ENCODE measurements around the gene IQCK. TPM values are rescaled to one million over a fixed set of nuclear protein-coding genes. Genes with fewer than 3 reads are reported as not detected.
A peak's percentile ranks its signal among the peaks of the same experiment; 100 is the strongest.
"Not testable (repeated sequence)": the region's sequence is repeated elsewhere in the genome, so short reads cannot be mapped to it uniquely, and the experiment has no call there.

Gene IQCK
- total RNA-seq, 4 donors from 2014 or later = 23.1 to 62.7 (median 37.6) TPM

DNA sequence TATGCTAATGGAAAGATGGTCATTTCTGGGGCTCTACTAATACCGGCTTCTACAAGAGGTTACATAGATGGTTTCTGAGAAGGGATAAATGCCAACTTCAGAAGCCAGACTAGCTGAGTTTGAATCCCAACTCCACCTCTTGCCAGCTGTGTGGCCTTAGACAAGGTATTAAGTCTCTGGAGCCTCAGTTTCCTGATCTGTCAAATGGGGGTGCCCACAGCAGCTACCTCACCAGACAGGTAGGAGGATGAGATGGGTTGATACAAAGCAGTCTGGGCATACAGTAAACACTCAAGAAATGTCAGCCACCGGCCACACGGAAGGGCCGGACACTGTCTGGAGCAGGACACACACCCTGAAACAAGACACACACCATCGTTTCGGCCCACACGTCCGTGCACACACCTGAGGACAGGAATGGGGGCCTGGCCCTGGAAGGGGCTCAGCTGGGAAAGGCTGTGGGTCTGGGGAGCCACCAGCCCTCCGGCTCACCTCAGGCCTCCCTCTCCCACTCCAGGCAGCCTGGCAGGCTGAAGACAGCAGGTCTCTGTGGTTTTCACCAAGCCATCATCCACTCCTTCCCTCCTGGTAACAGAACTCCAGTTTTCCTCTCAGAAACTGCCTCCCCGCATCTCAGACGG lies 5.5 kb upstream of the IQCK start:
- H3K9me3 ChIP-seq = no peaks in the 10 kb centered on the region
- H3K36me3 ChIP-seq = peaks cover 0 to 70% (median 0%) of the 10 kb centered on the region in 3 donors
- TF ChIP-seq POLR2A (IDR thresholded peaks at IDR 0.05) (no peak), CTCF (IDR thresholded peaks at IDR 0.05) (no peak), EP300 (IDR thresholded peaks at IDR 0.05) (no peak)
- no peak overlapping the region for H3K27ac ChIP-seq
- DNase-seq (ENCODE audit: low spot score in 2 of 2) = no peak
- no peak overlapping the region for H3K4me3 ChIP-seq
- peaks cover 0 to 39% (median 14%) of the 10 kb centered on the region in 4 donors for H3K4me1 ChIP-seq
- no peaks in the 10 kb centered on the region for H3K27me3 ChIP-seq
- WGBS, 2 donors = 93 to 95% methylated on average over 11 of the region's 11 CpGs

GRCh38 chr16:19713697-19714096 lies 4.4 kb upstream of the IQCK start:
- DNase-seq (ENCODE audit: low spot score in 2 of 2) = no peak
- Histone ChIP-seq H3K9me3 (no peaks in the 10 kb centered on the region), H3K36me3 (peaks cover 0 to 58% (median 0%) of the 10 kb centered on the region in 3 donors), H3K27ac (no peak overlapping the region), H3K27me3 (no peaks in the 10 kb centered on the region), H3K4me3 (no peak overlapping the region), H3K4me1 (peaks cover 0 to 32% (median 14%) of the 10 kb centered on the region in 4 donors)
- WGBS, 2 donors = 83 to 86% methylated on average over 6 of the region's 6 CpGs
- TF ChIP-seq EP300 (IDR thresholded peaks at IDR 0.05) = no peak
- no peak for TF ChIP-seq POLR2A (IDR thresholded peaks at IDR 0.05)
- TF ChIP-seq CTCF (IDR thresholded peaks at IDR 0.05) = no peak

GRCh38 chr16:19715566-19715965 lies 2.5 kb upstream of the IQCK start:
- no peak for DNase-seq (ENCODE audit: low spot score in 2 of 2)
- peaks cover 0 to 40% (median 0%) of the 10 kb centered on the region in 3 donors for H3K36me3 ChIP-seq
- H3K4me3 ChIP-seq = no peak overlapping the region
- peak overlapping the region in 1 of 4 donors; percentile 88 for H3K27ac ChIP-seq
- H3K4me1 ChIP-seq = peaks cover 0 to 49% (median 22%) of the 10 kb centered on the region in 4 donors
- WGBS, 2 donors = 93 to 98% methylated on average over 5 of the region's 5 CpGs
- no peaks in the 10 kb centered on the region for H3K27me3 ChIP-seq
- H3K9me3 ChIP-seq = no peaks in the 10 kb centered on the region
- TF ChIP-seq POLR2A (IDR thresholded peaks at IDR 0.05) (no peak), EP300 (IDR thresholded peaks at IDR 0.05) (no peak), CTCF (IDR thresholded peaks at IDR 0.05) (no peak)

DNA sequence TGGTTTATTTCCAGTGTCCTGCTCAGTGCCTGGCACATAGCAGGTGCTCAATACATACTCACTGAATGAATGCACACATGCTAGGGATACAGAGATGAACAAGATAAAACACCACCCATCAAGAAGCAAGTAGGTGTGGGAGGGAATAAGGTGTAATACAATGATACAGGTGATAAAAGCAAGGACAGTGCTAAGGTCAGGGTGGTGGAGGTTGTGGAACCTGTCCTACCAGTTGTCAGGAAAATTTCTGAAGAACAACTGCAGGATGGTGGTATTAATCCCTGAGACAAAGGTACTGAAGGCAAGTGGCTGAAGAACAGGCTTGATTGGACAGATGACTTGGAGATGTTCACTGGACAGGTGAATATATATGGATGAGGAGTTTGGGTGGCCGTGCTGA lies 1.9 kb upstream of the IQCK start:
- no peak for DNase-seq (ENCODE audit: low spot score in 2 of 2)
- Histone ChIP-seq H3K36me3 (peaks cover 0 to 34% (median 0%) of the 10 kb centered on the region in 3 donors), H3K9me3 (no peaks in the 10 kb centered on the region), H3K4me3 (peak overlapping the region in 2 of 4 donors; percentile 71 to 86), H3K27ac (peak overlapping the region in 1 of 4 donors; percentile 88), H3K4me1 (peaks cover 0 to 46% (median 22%) of the 10 kb centered on the region in 4 donors), H3K27me3 (no peaks in the 10 kb centered on the region)
- 86 to 97% methylated on average over 1 of the region's 1 CpG for WGBS, 2 donors
- TF ChIP-seq CTCF (IDR thresholded peaks at IDR 0.05) (no peak), POLR2A (IDR thresholded peaks at IDR 0.05) (no peak)

GRCh38 chr16:19716728-19717127 lies 1.3 kb upstream of the IQCK start:
- peaks cover 0 to 41% (median 22%) of the 10 kb centered on the region in 4 donors for H3K4me1 ChIP-seq
- not testable (repeated sequence) for H3K9me3 ChIP-seq; H3K27me3 ChIP-seq; DNase-seq (ENCODE audit: low spot score in 2 of 2)
- peaks cover 0 to 30% (median 0%) of the 10 kb centered on the region in 3 donors for H3K36me3 ChIP-seq
- peak overlapping the region in 2 of 4 donors; percentile 75 to 88 for H3K27ac ChIP-seq
- peak overlapping the region; percentile 71 to 94 (median 81) for H3K4me3 ChIP-seq
- WGBS, 2 donors = 49 to 52% methylated on average over 11 of the region's 11 CpGs
